ENCODE measurements around the gene TLR5.

TLR5 gene

DNA sequence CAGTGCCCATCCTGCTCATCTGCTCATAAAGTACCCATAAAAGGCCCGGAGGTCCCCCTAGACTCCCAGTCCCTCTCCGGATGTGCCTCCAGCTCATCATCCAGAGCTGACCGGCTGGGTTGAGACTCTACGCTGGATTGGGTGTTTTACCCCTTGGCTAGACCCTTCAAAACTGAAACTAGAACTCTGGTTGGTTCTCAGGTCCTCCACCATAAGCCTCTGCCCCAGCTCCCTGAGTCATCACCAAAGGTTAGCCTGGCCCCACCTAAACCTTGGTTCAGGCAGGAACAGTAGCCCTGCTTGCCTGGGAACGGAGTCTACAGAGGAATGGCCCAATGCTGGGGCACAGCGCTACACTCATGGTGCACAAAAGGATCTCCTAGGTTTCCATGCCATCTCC, 75.1 kb downstream of the TLR5 start:
- DNase-seq (ENCODE audit: low read depth): no peak

DNA sequence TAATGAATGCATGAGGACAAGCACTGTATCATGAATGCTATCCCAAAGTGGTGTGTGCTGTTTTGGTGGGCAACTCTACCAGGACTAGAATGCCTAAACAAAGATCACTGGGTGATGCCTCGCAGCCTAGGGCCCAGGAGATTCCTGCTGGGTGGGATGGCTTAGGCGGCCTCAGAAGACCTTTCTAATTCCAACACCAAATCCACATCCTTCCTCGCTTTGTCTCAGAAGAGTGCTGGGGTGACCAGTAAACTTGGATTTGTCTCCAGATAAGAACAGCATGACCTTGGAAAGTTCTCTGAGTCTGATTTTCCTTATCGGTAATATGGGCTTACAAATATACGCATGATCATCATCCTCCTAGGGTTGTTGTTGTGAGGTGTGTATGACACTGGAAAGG, 76.6 kb downstream of the TLR5 start:
- DNase-seq (ENCODE audit: low read depth): no peak

DNA sequence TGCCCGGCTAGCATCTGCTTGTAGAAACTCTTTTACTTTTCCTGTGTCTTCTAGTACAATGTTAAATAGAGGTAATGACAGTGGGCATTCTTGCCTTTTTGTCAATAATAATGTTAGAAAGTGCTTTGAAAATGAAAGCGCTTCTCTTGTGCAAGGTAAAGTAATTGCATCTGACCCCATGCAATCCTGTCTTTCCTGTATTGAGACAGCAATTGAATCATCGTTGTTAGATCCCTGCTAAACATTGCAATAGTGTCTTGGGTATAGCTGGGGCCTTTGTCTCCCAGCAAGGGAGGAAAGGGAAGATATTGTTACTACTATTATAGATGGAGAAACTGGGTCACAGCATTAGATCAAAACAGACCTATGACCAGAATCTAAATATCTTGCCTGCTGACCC, 80.9 kb downstream of the TLR5 start:
- no peak for DNase-seq (ENCODE audit: low read depth)

DNA sequence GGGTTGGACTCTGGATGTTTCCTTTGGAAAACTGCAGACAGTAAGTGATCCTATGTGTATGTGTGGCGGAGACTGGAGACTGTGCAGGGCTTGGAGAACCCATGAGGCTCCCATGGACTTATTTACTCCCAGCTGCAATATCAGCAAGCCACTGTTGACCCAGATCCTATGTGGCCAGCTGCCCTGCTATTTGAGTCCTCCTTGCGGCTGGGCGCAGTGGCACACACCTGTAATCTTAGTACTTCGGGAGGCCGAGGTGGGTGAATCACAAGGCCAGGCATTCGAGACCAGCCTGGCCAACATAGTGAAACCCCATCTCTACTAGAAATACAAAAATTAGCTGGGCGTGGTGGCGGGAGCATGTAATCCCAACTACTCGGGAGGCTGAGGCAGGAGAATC, 83.5 kb downstream of the TLR5 start:
- DNase-seq (ENCODE audit: low read depth): no peak
